Fibroblast of villous mesenchyme (primary cell): ENCODE data around the gene USP10. TPM values are rescaled to one million over a fixed set of nuclear protein-coding genes. Genes with fewer than 3 reads are reported as not detected.

Experiments
- DNase-seq: peaks from one replicate; pipeline ENCODE4 v3.0.0-alpha.2; 2010; ENCODE audit warnings: low read depth
- H3K4me3 ChIP-seq: 2 replicates; pipeline ENCODE4 v1.5.1; 2011; ENCODE audit warnings: low read depth, mild to moderate bottlenecking, low read length
- total RNA-seq: library from RNA; depleted of rRNA; stranded (reverse); fragments of >200 nt; gene quantifications from 2 replicates; pipeline ENCODE4 v1.2.3, GENCODE V29; 2012
- TF ChIP-seq, protein P1 (sequence below): IDR thresholded peaks from 2 replicates; pipeline ENCODE4 v1.5.1; 2012; ENCODE audit warnings: low read depth, mild to moderate bottlenecking, low read length; ENCODE audit not compliant: insufficient read depth

Gene USP10
- total RNA-seq, 1 donor = 65.2 TPM

DNA sequence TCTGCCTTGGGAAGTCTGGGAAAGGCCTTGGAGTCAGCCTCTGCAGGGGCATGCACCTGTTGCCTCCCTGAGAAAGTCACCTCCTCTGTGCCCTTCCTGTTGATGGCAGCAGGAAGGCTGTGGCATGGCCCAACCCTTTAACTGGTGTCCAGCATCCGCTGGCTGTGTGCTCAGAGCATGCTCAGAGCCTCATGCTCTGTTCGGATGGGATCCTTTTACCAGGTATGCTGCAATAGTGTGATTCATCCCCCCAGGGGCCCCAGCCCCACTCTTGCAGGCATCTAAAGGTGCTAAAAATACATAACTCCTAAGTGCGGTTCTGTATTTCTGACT lies 26.6 kb upstream of the USP10 start:
- no peak for DNase-seq
- TF ChIP-seq, protein P1, sequence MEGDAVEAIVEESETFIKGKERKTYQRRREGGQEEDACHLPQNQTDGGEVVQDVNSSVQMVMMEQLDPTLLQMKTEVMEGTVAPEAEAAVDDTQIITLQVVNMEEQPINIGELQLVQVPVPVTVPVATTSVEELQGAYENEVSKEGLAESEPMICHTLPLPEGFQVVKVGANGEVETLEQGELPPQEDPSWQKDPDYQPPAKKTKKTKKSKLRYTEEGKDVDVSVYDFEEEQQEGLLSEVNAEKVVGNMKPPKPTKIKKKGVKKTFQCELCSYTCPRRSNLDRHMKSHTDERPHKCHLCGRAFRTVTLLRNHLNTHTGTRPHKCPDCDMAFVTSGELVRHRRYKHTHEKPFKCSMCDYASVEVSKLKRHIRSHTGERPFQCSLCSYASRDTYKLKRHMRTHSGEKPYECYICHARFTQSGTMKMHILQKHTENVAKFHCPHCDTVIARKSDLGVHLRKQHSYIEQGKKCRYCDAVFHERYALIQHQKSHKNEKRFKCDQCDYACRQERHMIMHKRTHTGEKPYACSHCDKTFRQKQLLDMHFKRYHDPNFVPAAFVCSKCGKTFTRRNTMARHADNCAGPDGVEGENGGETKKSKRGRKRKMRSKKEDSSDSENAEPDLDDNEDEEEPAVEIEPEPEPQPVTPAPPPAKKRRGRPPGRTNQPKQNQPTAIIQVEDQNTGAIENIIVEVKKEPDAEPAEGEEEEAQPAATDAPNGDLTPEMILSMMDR = no peak
- no peak overlapping the region for H3K4me3 ChIP-seq

DNA sequence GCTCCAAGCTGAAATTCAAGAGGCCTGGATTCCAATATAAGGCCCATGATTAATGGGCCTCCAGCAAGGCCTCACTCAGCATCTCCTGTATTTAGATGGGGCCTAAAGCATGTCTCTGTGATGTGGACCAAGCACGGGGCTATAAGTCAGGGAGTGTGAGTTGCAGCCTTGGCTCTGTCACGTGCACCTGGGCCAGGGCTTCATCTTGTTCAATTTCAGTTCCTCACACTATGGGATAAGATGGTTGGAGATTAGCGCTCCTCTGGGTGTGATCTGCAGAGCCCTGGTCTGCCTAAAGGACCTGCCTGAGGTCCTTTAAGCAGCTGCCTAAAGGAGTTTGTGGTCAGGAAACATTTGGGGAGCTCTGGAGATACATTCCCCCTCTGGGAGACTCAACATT lies 26.2 kb upstream of the USP10 start:
- no peak for DNase-seq
- TF ChIP-seq, protein P1 = no peak

GRCh38 chr16:84675423-84675822 lies 24.4 kb upstream of the USP10 start:
- H3K4me3 ChIP-seq = no peak overlapping the region
- no peak for DNase-seq
- TF ChIP-seq, protein P1 = no peak

More for the DNA sequence above, 26.2 kb upstream of the USP10 start:
- H3K4me3 ChIP-seq = no peak overlapping the region

DNA sequence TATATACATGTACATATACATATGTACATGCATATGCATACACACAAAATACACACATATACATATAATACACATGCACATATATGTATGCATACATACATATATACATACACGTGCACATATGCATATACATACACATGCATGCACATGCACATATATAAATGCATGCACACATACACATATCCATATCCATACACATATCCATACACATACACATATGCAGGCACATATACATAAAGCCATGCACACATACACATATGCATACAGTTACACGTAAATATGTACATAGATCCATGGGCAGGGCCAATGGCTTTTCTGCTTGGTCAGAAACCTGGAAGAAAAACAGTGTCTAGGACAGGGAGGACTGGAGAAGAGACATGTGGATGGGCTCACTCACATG lies 23.9 kb upstream of the USP10 start:
- no peak for DNase-seq
- TF ChIP-seq, protein P1 = no peak
- no peak overlapping the region for H3K4me3 ChIP-seq

DNA sequence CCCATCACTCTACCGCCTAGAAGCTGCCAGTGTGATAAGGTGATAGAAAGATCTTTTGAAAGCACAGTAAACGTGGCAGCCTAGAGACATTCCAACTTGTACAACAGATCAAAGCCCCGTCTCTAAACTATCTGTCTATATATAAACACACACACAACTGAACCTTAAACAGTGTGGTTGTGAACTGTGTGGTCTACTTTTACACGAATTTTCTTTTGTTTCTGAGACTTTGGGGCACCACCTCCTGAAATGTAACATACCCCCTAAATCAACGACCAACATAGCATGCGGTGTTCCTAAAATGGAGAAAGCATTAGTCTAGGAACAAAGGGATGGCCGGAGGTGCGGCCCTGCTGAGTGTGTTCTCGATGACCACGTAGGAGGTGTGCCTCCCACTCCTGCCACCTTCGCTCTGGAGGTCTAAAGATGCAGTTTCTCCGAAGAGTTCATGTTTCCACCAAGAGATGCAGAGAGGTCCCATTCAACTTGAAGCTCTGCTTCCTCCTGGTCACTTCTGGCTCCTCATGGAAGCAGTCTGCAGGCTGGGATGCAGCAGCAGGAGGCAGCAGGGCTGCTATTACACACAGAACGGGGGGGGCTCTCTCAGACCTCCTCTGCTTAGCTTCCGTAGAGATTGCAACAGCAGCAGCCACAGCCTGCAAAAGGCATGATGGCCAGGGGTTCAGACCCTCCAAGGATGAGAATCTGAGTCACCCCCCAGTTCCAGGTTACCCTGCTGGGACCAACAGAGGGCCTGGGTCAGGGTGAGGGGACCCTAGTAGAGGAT lies 22.6 kb upstream of the USP10 start:
- H3K4me3 ChIP-seq = no peak overlapping the region
- TF ChIP-seq, protein P1 = no peak
- no peak for DNase-seq

- no peak for DNase-seq
- no peak overlapping the region for H3K4me3 ChIP-seq
- TF ChIP-seq, protein P1 = no peak
These were observed 22.0 kb upstream of the USP10 start for GRCh38 chr16:84677849-84678248.

GRCh38 chr16:84678541-84678940 lies 21.3 kb upstream of the USP10 start:
- DNase-seq = no peak
- TF ChIP-seq, protein P1 = no peak
- H3K4me3 ChIP-seq = no peak overlapping the region
